ENCODE data around the gene STK11.

STK11 gene

DNA sequence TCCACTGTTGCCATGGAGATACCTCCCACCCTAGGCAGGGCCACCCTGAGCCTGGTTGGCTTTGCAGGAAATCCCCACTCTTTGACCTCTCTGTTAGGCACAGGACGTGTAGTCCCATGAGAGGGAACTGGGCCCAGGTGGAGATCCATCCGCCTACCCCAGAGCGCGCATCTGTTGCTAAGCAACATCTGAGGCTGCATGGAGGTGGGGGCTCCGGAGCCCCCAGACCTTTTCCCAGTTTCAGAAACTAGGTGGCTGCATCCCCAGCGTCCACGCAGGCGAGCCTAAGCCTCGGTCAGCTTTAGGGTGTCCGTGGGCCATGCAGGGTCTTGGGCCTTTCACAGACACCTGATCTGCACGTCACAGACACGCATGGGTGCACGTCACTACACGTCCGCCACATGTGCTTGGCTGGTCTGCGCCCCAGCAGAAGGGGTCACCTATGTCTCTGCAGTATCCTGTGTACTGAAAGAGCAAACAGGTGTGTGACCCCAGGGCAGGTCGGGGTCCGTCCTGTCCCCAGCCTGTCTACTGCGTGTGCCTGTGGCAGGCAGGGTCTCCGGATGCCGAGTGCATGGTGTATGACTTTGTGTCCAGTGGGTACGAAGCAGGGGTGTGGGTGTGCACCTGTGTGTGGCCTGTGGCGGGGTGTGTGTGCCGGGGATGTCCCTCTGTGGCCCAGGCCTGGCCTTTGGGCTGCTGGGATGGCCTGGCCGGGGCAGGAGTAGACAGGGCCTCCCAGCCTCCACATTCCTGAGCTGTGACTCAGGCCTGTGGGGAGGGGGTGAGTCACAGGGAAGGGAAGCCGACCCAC lies 59.4 kb downstream of the STK11 start:
- DNase-seq: no peak

DNA sequence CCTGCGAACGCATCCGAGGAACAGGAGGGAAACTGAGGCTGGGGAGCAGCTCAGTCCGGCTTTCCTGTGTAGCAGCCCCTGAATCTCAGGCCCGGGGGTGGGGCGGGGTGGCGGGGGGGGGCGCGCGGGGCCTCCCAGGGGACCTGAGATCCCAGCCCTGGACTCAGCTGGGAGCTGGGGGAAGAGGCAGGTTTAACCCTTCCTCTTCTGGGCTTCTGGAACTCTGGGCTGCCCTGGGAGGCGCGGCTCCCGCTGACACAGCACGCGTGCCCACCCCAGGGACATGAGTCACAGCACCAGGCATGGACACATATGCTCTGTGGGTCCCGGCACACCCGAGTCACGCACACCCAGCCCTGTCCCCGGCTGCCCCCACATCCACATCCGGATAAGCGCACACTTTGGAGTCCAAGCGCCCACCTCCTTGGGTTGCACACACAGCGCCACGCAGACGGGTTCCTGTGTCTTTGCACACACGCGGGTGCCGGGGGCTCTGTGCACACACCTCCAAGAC lies 60.1 kb downstream of the STK11 start:
- DNase-seq: no peak

DNA sequence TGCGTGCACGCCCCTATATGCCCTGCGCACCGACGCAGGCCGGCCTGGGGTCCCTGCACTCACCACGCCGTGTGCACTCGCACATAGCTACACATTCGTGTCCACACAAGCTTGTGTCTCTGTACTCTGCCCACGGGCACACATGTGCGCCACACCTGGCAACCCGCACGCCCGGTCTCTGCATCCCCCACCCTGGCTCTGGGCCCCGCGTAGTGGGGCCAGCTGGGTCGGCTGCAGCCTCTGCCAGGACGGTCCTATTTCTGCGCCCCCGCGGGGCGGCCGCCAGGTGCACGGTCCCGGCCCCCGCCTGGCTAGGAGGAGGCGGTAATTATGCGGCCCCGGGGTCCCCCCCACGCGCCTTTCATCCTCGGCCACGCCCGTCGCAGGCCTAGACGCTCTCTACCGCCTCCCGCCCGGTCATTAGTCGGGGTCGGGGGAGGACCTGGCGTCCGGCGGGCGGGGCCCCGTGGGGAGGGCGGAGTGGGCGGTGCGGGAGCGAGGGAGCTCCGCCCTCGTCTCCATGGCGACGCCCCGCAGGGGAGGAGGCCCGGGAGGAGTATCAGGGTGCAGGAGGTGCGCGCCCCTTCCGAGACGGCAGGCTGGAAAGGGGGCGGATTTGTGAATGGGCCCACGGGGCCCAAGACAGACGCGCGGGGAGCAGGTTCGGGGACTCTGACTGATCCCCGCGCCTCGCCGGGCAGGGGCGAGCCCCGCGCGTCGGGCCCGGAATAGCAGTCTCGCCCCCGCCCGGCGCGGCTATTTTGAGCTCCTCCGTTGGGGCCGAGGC lies 60.7 kb downstream of the STK11 start:
- peak; percentile 76 for DNase-seq

DNA sequence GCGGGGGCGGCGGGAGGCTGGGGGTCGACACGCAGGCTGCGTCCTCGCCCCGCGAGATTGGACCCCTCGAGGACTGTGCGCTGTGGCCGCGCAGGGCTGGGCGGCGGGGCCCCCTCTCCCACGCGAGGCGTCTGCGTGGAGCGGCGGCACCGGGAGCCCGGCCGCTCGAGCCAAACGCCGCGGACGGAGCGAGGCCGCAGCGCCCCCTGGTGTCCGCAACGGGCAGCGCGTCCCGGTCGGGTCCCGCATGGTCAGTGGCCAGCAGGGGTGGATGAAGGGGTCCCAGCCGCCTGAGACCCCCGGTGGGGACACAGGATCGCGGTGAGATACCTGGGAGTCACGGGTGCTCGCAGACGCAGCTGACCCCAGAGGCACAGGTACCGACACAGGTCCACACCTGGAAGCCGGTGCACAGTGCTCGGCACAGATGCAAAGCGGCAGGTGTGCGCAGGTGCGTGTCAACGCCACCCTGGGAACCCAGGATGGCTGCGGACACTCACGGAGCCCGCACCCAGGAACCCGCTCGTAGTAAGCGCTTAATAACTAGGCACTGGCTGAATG lies 61.4 kb downstream of the STK11 start:
- DNase-seq: peak; percentile 64

DNA sequence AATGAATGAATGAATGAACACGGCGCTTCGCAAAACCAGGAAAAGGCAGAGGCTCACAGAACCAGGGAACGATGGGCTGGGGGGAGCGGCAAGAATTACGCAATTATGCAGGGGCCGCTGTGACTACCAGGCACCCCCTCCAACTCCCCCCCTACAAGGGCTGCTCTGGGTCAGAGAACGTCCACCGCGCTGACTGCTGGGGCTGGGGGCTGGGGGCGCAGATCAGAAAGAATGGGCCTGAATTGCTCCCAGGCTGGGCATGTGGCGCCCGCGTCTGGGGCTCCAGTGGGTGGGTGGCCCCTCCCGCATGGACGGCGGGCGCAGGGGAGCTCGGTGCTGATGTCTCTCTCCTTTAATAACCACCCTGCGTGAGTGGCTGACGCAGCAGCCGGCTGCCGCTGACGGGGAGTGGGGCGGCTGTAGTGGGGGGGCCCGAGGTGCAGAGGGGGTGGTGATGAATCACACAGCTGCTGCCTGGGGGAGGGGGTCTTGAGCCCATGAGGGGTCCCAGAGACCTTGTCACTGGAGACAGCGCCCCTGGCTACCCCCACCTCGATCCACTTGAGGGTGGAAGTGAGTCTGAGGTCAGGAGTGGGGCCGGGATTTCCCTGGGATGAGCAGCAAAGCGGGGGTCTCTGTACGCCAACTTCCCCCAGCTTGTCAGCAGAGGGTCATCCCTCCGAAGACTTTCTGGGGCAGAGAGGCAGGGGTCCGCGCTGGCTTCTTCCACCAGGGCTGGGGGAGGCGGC lies 62.1 kb downstream of the STK11 start:
- no peak for DNase-seq

DNA sequence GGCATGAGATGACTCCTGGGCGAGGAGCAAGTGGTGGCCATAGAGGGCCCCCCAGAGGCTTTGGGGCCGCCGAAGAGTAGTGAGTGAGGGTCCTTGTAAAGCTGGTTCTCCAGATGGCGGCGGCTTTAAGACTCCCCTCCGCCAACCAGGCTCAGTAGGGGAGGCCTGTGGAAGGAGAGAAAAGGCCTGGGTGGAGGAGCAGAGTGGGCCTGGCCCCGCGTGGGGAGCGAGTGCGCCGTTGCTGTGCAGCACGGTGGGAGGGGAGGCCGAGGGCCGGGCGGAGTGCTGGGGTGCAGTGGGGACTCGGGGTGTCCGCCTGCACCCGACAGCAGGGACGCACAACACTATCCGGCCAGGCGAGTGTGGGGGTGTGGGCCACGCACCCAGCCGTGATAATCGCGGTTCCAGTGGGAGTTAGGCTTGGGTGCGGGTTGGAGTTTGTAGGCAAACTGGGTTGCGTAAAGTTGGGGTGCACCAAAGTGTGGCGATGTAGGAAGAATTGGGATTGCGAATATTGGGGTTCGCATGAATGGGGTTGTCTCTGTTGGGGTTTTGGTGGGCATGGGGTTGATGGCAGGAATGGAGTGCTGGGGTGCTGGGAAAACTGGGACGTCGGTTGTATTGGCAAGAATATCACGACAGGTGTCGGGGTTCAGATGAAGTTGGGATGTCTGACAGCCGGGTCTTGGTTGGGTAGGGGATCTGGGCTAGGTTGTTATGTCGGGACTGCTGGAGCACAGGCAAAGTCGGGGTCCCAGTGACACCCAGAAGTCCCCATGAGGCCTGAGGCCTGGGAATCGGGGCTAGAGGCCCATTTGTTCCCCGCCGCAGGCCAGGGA lies 62.9 kb downstream of the STK11 start:
- DNase-seq: no peak

- DNase-seq: peak; percentile 99
Observed at GRCh38 chr19:1269065-1269477, 63.5 kb downstream of the STK11 start, which contains the start of gene CIRBP. Gene CIRBP, plus strand, starts transcription at chr19:1269332. Its CDS starts 1,602 bp downstream, at chr19:1270934.

DNA sequence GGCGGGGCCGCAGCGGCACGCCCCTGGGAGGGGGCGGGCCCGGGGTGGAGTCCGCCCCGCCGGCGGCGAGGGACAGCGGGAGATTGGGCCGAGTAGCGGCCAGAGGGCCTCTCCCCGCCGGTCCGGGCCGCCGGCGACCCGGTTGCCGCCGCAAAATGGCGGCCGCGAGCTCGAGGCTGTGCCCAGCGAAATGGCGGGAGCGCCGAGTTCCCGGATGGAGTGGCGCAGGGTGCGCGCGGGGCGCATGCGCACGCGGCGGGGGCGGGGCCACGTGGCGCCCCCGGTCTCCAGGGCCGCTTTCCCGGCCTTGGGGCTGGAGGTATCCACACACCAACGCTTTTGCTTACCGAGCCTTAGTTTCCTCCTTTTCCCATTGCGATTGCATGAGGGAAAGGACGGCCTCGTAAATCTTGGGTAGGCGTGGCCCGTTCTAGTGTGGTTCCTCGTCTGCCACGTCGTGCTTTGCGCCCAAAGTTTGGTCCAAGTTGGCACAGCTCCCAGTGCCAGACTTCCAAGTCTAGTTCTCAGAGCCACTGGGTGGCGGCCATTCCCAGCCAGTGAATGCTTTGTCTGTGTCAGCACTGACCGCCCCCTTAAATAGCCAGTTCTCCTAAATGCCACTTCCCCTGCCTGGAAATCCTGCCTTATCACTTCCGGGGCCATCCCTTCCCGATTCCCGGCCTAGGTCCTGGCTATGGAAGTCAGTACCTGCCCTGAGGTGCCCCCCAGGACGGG lies 64.1 kb downstream of the STK11 start:
- DNase-seq: peak; percentile 83

- DNase-seq: no peak
Observed at GRCh38 chr19:1270213-1270853, 64.8 kb downstream of the STK11 start.

DNA sequence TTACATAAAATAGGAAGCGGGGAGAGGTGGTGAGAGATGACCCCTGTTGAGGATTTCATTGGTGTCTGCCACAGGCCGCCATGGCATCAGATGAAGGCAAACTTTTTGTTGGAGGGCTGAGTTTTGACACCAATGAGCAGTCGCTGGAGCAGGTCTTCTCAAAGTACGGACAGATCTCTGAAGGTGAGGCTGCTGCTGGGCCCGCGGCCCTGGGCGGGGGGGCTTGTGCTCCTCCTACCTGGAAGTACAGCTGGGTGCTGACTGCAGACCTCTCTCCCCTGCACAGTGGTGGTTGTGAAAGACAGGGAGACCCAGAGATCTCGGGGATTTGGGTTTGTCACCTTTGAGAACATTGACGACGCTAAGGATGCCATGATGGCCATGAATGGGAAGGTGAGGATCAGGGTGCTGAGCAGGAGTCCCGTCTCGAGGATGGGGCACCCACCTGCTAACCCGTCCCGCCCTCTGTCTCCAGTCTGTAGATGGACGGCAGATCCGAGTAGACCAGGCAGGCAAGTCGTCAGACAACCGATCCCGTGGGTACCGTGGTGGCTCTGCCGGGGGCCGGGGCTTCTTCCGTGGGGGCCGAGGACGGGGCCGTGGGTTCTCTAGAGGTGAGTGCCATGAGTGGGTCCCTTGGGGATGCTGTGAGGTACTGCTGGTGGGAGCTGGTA lies 65.4 kb downstream of the STK11 start:
- DNase-seq: no peak

DNA sequence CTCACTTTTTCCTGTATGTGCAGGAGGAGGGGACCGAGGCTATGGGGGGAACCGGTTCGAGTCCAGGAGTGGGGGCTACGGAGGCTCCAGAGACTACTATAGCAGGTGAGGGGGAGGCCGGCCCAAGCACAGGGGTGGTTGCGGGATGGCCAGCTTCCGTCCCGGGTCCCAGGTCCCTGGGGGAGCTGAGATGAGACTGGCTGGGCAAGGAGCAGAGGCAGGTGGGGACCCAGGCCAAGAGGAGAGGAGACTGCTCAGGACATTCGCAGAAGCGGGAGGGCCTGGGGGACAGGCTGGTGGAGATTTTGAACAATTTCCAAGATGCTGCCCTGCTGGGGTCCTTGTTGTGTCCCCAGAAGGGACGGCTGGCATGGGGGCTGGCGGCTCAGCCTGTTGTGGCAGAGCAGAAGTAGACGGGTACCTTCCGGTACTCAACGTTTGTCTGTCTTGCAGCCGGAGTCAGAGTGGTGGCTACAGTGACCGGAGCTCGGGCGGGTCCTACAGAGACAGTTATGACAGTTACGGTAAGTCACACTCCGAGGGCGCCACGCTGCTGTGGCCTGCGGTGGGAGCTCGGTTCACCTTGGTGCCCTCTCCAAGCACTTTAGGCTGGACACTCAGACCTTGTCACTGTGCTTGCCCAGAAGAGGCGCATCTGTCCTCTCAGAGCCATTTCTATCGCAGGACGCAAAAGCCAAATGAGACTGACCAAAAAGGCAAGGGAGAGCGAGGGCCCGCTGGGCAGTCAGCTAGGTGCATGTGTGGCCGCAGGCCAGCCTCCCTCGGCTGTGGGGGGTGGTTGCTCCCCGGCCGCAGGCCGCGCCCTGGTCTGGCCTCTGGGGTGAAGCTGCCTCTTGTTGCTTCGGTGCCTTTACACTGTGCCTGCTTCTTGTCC lies 66.2 kb downstream of the STK11 start:
- no peak for DNase-seq

DNA sequence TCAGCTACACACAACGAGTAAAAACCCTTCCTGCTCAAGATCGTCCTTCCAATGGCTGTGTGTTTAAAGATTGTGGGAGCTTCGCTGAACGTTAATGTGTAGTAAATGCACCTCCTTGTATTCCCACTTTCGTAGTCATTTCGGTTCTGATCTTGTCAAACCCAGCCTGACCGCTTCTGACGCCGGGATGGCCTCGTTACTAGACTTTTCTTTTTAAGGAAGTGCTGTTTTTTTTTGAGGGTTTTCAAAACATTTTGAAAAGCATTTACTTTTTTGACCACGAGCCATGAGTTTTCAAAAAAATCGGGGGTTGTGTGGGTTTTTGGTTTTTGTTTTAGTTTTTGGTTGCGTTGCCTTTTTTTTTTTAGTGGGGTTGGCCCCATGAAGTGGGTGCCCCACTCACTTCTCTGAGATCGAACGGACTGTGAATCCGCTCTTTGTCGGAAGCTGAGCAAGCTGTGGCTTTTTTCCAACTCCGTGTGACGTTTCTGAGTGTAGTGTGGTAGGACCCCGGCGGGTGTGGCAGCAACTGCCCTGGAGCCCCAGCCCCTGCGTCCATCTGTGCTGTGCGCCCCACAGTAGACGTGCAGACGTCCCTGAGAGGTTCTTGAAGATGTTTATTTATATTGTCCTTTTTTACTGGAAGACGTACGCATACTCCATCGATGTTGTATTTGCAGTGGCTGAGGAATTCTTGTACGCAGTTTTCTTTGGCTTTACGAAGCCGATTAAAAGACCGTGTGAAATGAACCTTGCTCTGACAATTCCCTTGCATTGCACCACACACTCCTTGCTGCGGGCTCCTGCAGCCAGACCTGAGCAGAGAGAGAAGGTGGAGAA lies 67.1 kb downstream of the STK11 start:
- no peak for DNase-seq

DNA sequence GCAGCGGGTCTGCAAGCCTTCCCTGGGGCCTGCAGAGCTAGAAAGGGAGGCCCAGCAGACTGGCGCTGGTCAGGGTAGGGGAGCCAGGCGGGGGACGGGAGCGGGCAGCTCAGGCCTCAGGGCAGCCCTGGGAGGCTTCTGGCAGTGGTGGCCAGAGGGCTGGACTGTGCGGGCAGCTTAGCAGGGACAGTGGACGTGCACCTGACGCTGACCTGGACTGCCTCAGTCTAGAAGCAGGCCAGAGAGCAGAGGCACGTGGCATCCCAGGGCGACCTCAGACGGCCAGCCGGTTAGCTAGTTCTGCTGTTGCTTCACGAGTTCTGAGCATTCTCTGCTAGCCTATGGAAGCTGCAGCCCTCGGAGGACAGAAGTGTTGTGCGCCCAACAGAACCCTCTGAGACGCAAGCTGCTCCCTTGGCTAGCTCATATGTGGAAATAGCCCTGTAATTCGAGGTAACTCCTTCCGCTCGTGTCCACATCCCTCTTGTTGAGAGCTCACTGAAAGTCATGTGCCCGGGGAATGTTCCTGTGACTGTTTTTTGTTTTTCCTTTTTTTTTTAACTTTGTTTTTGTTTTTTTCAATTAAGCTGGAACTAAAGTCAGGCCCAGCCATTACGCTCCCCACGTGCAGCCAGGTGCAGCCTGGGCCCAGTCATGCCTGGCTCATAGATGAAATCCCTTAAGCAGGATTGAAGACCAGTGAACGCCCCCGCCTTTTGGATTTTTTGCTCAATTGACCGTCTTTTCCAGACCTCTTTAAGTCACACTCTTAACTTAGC lies 67.9 kb downstream of the STK11 start:
- DNase-seq: no peak

GRCh38 chr19:1274081-1274851 lies 68.7 kb downstream of the STK11 start:
- DNase-seq: no peak

GRCh38 chr19:1274852-1275259 lies 69.3 kb downstream of the STK11 start:
- DNase-seq: no peak

DNA sequence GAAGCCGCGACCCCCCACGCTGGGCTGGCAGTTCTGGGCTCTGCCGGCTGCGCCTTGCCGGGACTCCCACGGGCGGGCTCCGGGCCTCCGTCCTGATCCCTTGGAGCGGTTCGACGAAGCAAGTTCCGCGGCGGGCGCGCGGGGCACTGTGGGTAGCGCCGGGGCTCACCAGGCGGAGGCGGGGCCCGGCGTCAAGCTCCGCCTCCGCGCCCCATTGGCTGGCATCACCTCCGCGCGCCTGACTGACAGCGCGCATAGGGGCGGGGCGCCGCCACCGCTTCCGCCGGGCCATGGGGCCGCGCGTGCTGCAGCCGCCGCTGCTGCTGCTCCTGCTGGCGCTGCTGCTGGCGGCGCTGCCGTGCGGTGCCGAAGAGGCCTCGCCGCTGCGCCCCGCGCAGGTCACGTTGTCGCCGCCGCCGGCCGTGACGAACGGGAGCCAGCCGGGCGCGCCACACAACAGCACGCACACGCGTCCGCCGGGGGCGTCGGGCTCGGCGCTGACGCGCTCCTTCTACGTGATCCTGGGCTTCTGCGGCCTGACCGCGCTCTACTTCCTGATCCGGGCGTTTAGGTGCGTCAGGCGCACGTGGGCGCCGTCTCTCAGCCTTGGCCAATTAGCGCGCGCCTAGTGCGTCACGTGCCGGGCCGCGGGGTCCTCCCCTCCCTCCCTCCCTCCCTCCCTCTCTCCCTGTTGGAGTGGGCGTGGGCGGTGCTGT lies 69.8 kb downstream of the STK11 start, which contains the start of gene FAM174C:
FAM174C (plus strand) TSS at position 271 of the 716 bp plus-strand sequence; CDS start at position 291, 20 bp downstream.
- DNase-seq: peak; percentile 92

Measured in activated CD4-positive, alpha-beta T cell treated with anti-CD3 and anti-CD28 coated beads, Interleukin-2, amount 50 U/mL, for 1 hour (primary cell).